Heart right ventricle (tissue), 16 donors: Measurements from ENCODE around the gene MYL10. TPM values are rescaled to one million over a fixed set of nuclear protein-coding genes. Genes with fewer than 3 reads are reported as not detected.

Experiments used
- ATAC-seq, 8 donors: fragments of 200-7000 bp; cut with Tn5 transposase; one replicate each; pipeline ENCODE4 v1.9.1; 2020; ENCODE audit warnings: mild to moderate bottlenecking in 8 of 8, moderate library complexity in 8 of 8, moderate number of reproducible peaks in 1 of 8
- DNase-seq, 2 donors: peaks; one replicate each; pipeline ENCODE4 v3.0.0-alpha.2; 2020
- H3K27ac ChIP-seq, 10 donors: fragments of 200-600 bp; sonication (generic) in 2 of 10; one replicate each; pipeline versions ENCODE4 v1.5.0 to v1.8.0; 2020 to 2022; ENCODE audit warnings: mild to moderate bottlenecking in 3 of 10
- H3K27me3 ChIP-seq, 7 donors: fragments of 200-600 bp; one replicate each; pipeline ENCODE4 v1.8.0; 2021 to 2022; ENCODE audit warnings: mild to moderate bottlenecking in 2 of 7
- H3K36me3 ChIP-seq, 9 donors: fragments of 200-600 bp; sonication (generic) in 1 of 9; one replicate each; pipeline versions ENCODE4 v1.5.0 to v1.8.0; 2020 to 2022; ENCODE audit warnings: mild to moderate bottlenecking in 2 of 9
- H3K4me1 ChIP-seq, 9 donors: fragments of 200-600 bp; sonication (generic) in 1 of 9; one replicate each; pipeline versions ENCODE4 v1.5.0 to v1.8.0; 2020 to 2022; ENCODE audit warnings: mild to moderate bottlenecking in 4 of 9
- H3K4me3 ChIP-seq, 10 donors: fragments of 200-600 bp; sonication (generic) in 2 of 10; one replicate each; pipeline versions ENCODE4 v1.5.0 to v1.8.0; 2020 to 2022; ENCODE audit warnings: mild to moderate bottlenecking in 7 of 10, moderate library complexity in 2 of 10
- H3K9me3 ChIP-seq, 11 donors: fragments of 200-600 bp in 10 of 11; sonication (generic) in 2 of 11; one replicate each; pipeline versions ENCODE4 v1.5.0 to v1.8.0; 2013 to 2022; ENCODE audit warnings: mild to moderate bottlenecking in 2 of 11, control low read depth in 1 of 11, moderate library complexity in 1 of 11
- CTCF ChIP-seq, 9 donors: fragments of 200-600 bp; sonication (generic) in 2 of 9; IDR thresholded peaks; one replicate each; pipeline versions ENCODE4 v1.5.0 to v1.8.0; 2021 to 2022; ENCODE audit warnings: antibody characterized with exemption in 9 of 9, mild to moderate bottlenecking in 5 of 9, moderate library complexity in 1 of 9
- WGBS, 2 donors: extraction: QIAGEN DNeasy Blood & Tissue Kit; methylation state at CpG; one replicate each; pipeline ENCODE4 v1.1.7; 2013; ENCODE audit warnings: inconsistent platforms in 1 of 2; 5-methylcytosine and 5-hydroxymethylcytosine counted together
- intact Hi-C, 10 donors: fragments of 100-400 bp; cut with DNase I; formaldehyde crosslinking; loops; one replicate each; pipeline versions ENCODE4 v1.11.1 to v1.14.2; 2022
- polyA plus RNA-seq, 2 donors: library from polyadenylated mRNA; stranded (reverse); fragments of 200-250 nt; gene quantifications; one replicate each; pipeline ENCODE4 v1.2.3, GENCODE V29; 2013
- total RNA-seq, 10 donors: library from RNA; stranded (reverse); fragmentation: NEBNext Ultra II Directional in 3 of 10; extraction: Animal tissue kit (Norgen Biotek cat#: 25700) in 3 of 10; gene quantifications; one replicate each; pipeline versions ENCODE4 v1.2.1 to v1.2.4, GENCODE V29; 2021 to 2023
- donor health status: Arrhythmogenic right ventricular cardiomyopathy.
- donor health status: ischemic (EF 13 %, LVEDD 7.1; RV severe dilation, severe dysfunction).
- donor health status: healthy with polysubstance abuse.
- donor health status: DM: no; HTN: yes; CAD: no.
- donor health status: DM: no; HTN: no; CAD: no.
- donor health status: ischemic (EF 25% LVEDD 6.9; RV normal size, moderate dysfunction).
- donor health status: ischemic (EF 25% LVEDD 5.7; RV mildly dilated, moderate dysfunction).
- donor health status: healthy.
- donor health status: DM: yes; HTN: yes; CAD: no.
- donor health status: Ischemic cardiomyopathy.
- donor health status: ischemic (EF 35%, LVEDD 5.7; RV mildly dilated, moderate dysfunction).
- donor health status: nonischemic (EF 11% LVEDD 7.7; RV severe dilation, severe dysfunction).
- donor health status: DM: yes; HTN: yes; CAD: no.
- donor health status: PGD.
- donor health status: ischemic (EF 29% LVEDD 5.4; RV normal size, mild dysfunction).
- donor health status: nonischemic (EF 23%, LVEDD 6.1; RV moderate dilation, normal function).

MYL10 gene
- total and polyA plus RNA-seq, 12 donors, result not detected

- intact Hi-C loops, result no loop called here
- H3K4me1 ChIP-seq, result peaks cover 0 to 6% (median 0%) of the 10 kb centered on the region in 9 donors
Observed at GRCh38 chr7:101615446-101615845, 13.7 kb downstream of the MYL10 start.

GRCh38 chr7:101614939-101615302 lies 14.2 kb downstream of the MYL10 start:
- DNase-seq (no peak), ATAC-seq (peak in 4 of 8 donors; percentile 18 to 26 (median 22))
- TF ChIP-seq CTCF (IDR thresholded peaks at IDR 0.05), result no peak
- H3K4me3 ChIP-seq, result no peak overlapping the region
- H3K4me1 ChIP-seq, result peaks cover 0 to 6% (median 0%) of the 10 kb centered on the region in 9 donors
- H3K36me3 ChIP-seq, result no peaks in the 10 kb centered on the region
- no peaks in the 10 kb centered on the region for H3K9me3 ChIP-seq
- 53% methylated on average over 9 of the region's 9 CpGs for WGBS, 2 donors
- peaks cover 0 to 37% (median 19%) of the 10 kb centered on the region in 7 donors for H3K27me3 ChIP-seq
- H3K27ac ChIP-seq, result no peak overlapping the region
- intact Hi-C loops, result no loop called here

More at GRCh38 chr7:101615446-101615845, 13.7 kb downstream of the MYL10 start:
- Histone ChIP-seq H3K27me3 (peaks cover 0 to 37% (median 19%) of the 10 kb centered on the region in 7 donors), H3K27ac (no peak overlapping the region), H3K36me3 (no peaks in the 10 kb centered on the region), H3K4me3 (no peak overlapping the region), H3K9me3 (no peaks in the 10 kb centered on the region)
- DNase-seq, result no peak
- no peak for ATAC-seq
- no peak for TF ChIP-seq CTCF (IDR thresholded peaks at IDR 0.05)
- 87 to 88% methylated on average over 8 of the region's 8 CpGs for WGBS, 2 donors

GRCh38 chr7:101614098-101614938 lies 14.8 kb downstream of the MYL10 start:
- Histone ChIP-seq H3K4me3 (no peak overlapping the region), H3K27me3 (peaks cover 0 to 37% (median 19%) of the 10 kb centered on the region in 7 donors), H3K36me3 (no peaks in the 10 kb centered on the region), H3K4me1 (peaks cover 0 to 6% (median 0%) of the 10 kb centered on the region in 9 donors), H3K9me3 (no peaks in the 10 kb centered on the region), H3K27ac (no peak overlapping the region)
- DNase-seq (no peak), ATAC-seq (no peak)
- intact Hi-C loops, result no loop called here
- TF ChIP-seq CTCF (IDR thresholded peaks at IDR 0.05), result no peak
- WGBS, 2 donors, result 64 to 69% methylated on average over 13 of the region's 13 CpGs

GRCh38 chr7:101612885-101613515 lies 16.1 kb downstream of the MYL10 start:
- DNase-seq (no peak), ATAC-seq (no peak)
- TF ChIP-seq CTCF (IDR thresholded peaks at IDR 0.05), result no peak
- Histone ChIP-seq H3K36me3 (no peaks in the 10 kb centered on the region), H3K27me3 (peaks cover 0 to 37% (median 19%) of the 10 kb centered on the region in 7 donors), H3K27ac (no peak overlapping the region), H3K4me3 (no peak overlapping the region), H3K9me3 (no peaks in the 10 kb centered on the region), H3K4me1 (peaks cover 0 to 6% (median 0%) of the 10 kb centered on the region in 9 donors)
- intact Hi-C loops, result no loop called here
- 54 to 59% methylated on average over 13 of the region's 13 CpGs for WGBS, 2 donors
